ENCODE results near the gene MAP7.
"Not testable (repeated sequence)": the region's sequence is repeated elsewhere in the genome, so short reads cannot be mapped to it uniquely, and the experiment has no call there.

The MAP7 gene

GRCh38 chr6:136550330-136551071 is at the start of gene MAP7:
Gene MAP7 (minus strand): TSS chr6:136550422. CDS start chr6:136550408, 14 bp downstream.
- no peak for DNase-seq (ENCODE audit: low read depth in 2 of 2)

GRCh38 chr6:136599329-136600011 is 49.2 kb upstream of the MAP7 start:
- DNase-seq (ENCODE audit: low read depth in 2 of 2): peak; percentile 70 to 73

GRCh38 chr6:136598048-136598447 is 47.8 kb upstream of the MAP7 start:
- DNase-seq (ENCODE audit: low read depth in 2 of 2): no peak

- DNase-seq (ENCODE audit: low read depth in 2 of 2): no peak
These were observed 44.4 kb upstream of the MAP7 start for GRCh38 chr6:136594671-136595070.

GRCh38 chr6:136593748-136594490 is 43.7 kb upstream of the MAP7 start:
- peak; percentile 93 to 94 for DNase-seq (ENCODE audit: low read depth in 2 of 2)

GRCh38 chr6:136592930-136593673 is 42.9 kb upstream of the MAP7 start:
- peak in 1 of 2 experiments; percentile 37 for DNase-seq (ENCODE audit: low read depth in 2 of 2)

DNA sequence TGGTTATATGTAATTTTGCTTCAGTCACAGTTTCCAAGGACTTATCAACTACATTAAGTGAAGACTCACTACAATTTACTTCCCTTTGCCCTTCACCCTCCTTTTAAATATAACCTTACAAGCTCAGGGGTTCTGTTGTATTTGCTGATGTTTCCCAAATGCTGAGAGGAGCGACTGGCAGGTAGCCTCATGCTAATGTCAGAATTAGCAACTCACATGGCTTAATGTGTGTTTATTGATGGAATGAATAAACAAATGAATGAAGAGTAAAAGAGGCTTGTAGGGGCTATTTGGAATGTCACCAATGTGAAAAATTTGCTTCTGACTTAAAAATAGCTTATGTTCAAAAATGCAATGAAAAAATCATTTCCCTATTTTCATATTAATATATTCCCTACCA is 41.4 kb upstream of the MAP7 start:
- DNase-seq (ENCODE audit: low read depth in 2 of 2): no peak

DNA sequence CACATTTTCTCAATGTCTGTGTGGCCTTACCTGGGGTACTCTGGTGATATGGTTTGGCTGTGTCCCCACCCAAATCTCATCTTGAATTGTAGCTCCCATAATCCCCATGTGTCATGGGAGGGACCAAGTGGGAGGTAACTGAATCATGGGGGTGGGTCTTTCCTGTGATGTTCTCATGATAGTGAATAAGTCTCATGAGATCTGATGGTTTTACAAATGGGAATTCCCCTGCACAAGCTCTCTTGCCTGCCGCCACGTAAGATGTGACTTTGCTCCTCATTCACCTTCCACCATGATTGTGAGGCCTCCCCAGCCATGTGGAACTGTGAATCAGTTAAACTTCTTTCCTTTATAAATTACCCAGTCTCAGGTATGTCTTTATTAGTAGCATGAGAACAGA is 40.6 kb upstream of the MAP7 start:
- not testable (repeated sequence) for DNase-seq (ENCODE audit: low read depth in 2 of 2)

DNA sequence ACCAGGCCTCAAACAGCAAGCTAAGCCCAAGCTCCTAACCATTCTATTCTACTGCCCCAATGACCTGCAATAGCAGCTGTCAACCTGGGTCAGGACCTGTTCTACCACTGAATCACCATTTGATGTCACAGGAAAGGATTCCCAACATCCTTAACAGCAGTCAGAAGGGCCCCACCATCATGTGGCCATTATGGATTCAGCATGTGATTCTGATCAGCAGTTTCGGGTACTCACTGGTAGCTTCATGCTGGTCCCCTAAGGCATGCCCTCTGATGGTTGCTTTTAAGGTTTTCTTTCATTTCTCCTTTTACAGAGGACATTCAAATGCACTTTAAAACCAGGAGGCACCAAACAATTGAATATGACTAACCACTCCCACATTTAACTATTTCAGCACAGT is 37.3 kb upstream of the MAP7 start:
- no peak for DNase-seq (ENCODE audit: low read depth in 2 of 2)

DNA sequence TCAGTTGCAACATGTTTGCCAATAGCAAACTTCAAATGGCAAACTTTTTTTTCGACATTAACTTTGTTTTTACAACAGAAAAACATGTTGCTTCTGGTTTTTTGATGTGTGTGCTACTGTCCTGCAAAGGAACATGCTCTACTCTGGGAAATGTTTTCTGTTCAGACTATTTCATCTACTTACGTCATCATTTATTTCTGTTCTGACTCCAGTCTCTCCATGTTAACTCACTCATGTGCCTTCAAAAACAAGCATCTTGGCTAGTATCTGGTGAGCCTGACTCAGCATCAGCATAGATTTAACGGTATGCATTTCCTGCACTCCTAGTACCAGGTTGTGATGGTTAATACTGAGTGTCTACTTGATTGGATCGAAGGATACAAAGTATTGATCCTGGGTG is 36.1 kb upstream of the MAP7 start:
- DNase-seq (ENCODE audit: low read depth in 2 of 2): peak; percentile 72 to 79

DNA sequence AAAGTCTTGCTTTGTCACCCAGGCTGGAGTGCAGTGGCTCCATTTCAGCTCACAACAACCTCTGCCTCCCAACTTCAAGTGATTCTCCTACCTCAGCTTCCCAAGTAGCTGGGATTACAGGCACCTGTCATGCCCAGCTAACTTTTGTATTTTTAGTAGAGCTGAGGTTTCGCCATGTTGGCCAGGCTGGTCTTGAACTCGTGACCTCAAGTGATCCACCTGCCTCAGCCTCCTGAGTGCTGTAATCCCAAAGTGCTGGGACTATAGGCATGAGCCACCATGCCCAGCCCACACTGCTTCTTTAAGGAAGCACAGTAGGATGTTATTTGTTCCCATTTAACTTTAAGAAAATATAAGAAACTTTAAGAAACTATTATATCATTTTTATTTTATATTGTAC is 35.3 kb upstream of the MAP7 start:
- not testable (repeated sequence) for DNase-seq (ENCODE audit: low read depth in 2 of 2)

DNA sequence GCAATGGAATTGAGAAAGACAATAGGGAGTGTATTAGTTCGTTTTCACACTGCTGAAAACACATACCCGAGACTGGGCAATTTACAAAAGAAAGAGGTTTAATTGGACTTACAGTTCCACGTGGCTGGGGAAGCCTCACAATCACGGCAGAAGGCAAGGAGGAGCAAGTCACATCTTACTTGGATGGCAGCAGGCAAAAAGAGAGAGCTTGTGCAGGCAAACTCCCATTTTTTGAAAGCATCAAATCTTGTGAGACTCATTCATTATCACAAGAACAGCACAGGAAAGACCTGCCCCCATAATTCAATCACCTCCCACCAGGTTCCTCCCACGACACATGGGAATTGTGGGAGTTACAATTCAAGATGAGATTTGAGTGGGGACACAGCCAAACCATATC is 34.1 kb upstream of the MAP7 start:
- DNase-seq (ENCODE audit: low read depth in 2 of 2): not testable (repeated sequence)

- DNase-seq (ENCODE audit: low read depth in 2 of 2): peak; percentile 55 to 57
These were observed 32.7 kb upstream of the MAP7 start for GRCh38 chr6:136582711-136583471.

DNA sequence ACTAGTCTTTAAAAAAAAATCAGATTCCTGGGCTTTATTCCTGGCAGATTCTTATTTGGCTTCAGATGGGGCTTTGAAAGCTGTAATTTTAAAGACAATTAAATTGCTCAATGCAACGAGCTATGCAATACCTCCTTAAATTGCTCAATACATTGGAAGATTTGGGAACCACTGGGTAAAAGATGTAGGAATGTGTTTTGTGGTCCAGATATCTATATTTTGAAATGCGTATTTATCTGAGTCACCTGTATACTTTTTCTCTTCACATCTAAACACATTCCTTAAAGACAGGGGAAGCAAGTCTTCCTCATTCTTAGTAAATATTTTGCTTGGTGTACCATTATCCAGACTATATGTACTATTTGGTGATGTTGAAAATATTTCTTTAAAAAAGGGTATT is 29.6 kb upstream of the MAP7 start:
- DNase-seq (ENCODE audit: low read depth in 2 of 2): peak in 1 of 2 experiments; percentile 18

- DNase-seq (ENCODE audit: low read depth in 2 of 2): no peak
These were observed 26.6 kb upstream of the MAP7 start for GRCh38 chr6:136576821-136577220.

DNA sequence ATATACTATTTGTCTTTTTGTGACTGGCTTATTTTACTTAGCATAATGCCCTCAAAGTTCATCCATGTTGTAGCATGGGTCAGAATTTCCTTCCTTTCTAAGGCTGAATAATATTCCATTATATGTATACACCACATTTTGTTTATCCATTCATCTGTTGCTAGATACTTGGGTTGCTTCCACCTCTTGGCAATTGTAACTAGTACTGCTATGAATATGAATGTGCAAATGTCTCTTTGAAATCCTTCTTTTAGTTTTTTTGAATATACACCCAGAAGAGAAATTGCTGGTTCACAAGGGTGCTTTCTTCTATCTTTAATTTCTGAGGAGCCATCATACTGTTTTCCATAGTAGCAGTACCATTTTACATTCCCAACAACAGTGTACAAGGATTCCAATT is 21.3 kb upstream of the MAP7 start:
- no peak for DNase-seq (ENCODE audit: low read depth in 2 of 2)

- no peak for DNase-seq (ENCODE audit: low read depth in 2 of 2)
These were observed 20.8 kb upstream of the MAP7 start for GRCh38 chr6:136571065-136571464.

- DNase-seq (ENCODE audit: low read depth in 2 of 2): no peak
These were observed 17.9 kb upstream of the MAP7 start for GRCh38 chr6:136568129-136568528.

- DNase-seq (ENCODE audit: low read depth in 2 of 2): no peak
These were observed 17.5 kb upstream of the MAP7 start for GRCh38 chr6:136567688-136568087.

DNA sequence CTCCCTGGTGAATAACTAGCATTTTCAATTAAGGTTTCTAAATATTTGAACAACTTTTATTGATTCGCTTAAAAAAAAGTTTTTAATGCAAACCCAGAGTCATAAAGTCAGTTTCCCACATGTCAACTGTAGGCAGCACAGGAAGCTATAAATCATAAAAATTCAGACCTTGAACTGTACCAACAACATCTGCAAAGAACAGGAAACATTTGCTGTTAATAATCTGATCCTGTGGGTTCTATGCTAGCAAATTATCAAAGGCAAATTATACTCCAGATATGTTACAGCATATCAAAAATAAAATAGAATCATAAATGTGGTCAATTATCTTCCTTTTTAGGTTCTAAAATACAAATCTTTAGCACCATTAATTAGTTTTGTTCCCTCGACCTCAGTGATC is 16.6 kb upstream of the MAP7 start:
- no peak for DNase-seq (ENCODE audit: low read depth in 2 of 2)

DNA sequence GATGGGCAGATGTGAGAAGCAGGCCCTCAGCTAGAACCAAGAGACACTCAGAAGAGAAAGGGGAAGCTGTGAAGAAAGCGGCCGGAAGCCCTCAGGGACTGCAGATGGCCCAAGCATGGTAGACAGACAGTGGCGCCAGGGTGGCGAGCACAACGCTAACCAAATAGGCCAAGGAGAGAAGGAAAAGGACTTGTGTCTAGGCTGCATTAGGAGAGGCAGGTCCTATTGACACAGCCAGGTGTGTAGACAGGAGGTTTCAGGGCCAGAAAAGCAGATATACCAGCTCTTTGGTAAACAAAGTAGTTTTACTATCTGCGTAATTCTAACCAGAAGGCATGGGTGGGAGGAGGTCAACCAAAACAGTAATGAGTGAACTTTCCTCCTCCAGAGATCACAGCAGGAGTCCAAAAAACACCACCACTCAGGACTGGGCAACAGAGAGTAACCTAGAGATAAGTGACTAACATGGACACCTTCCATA is 15.8 kb upstream of the MAP7 start:
- DNase-seq (ENCODE audit: low read depth in 2 of 2): no peak

All from fibroblast of skin of left quadriceps (primary cell).